HG03280 (cell line): ENCODE data around the gene OR6K6.

Experiments
- ATAC-seq: cut with Tn5 transposase; IDR thresholded peaks from one replicate; pipeline ENCODE4 v1.9.1; 2021; ENCODE audit warnings: mild to moderate bottlenecking, moderate library complexity; ENCODE audit not compliant: unreplicated experiment

The OR6K6 gene

GRCh38 chr1:158754420-158754819 is at the start of gene OR6K6:
Gene OR6K6 (plus strand): TSS chr1:158754720. CDS start chr1:158754888, 168 bp downstream.
- no peak for ATAC-seq

- ATAC-seq, result no peak
These were observed 48.4 kb upstream of the OR6K6 start for GRCh38 chr1:158706096-158706495.

- ATAC-seq, result no peak
These were observed 43.4 kb upstream of the OR6K6 start for GRCh38 chr1:158711098-158711497.

GRCh38 chr1:158714754-158715153 is 39.8 kb upstream of the OR6K6 start:
- ATAC-seq, result no peak

- no peak for ATAC-seq
These were observed 38.2 kb upstream of the OR6K6 start for GRCh38 chr1:158716335-158716734.

GRCh38 chr1:158717344-158717743 is 37.2 kb upstream of the OR6K6 start:
- no peak for ATAC-seq

GRCh38 chr1:158719664-158720063 is 34.9 kb upstream of the OR6K6 start:
- no peak for ATAC-seq

- ATAC-seq, result no peak
These were observed 33.9 kb upstream of the OR6K6 start, which contains the start of gene OR6K3 for GRCh38 chr1:158720620-158721019. Gene OR6K3 (minus strand): TSS chr1:158720720. CDS start chr1:158718115, 2,605 bp downstream.

- no peak for ATAC-seq
These were observed 30.1 kb upstream of the OR6K6 start for GRCh38 chr1:158724442-158724841.

GRCh38 chr1:158728510-158729225 is 25.9 kb upstream of the OR6K6 start:
- no peak for ATAC-seq

GRCh38 chr1:158730453-158730852 is 24.1 kb upstream of the OR6K6 start:
- ATAC-seq, result no peak

- ATAC-seq, result no peak
These were observed 22.8 kb upstream of the OR6K6 start for GRCh38 chr1:158731707-158732106.

- no peak for ATAC-seq
These were observed 22.0 kb upstream of the OR6K6 start for GRCh38 chr1:158732524-158732923.

- no peak for ATAC-seq
These were observed 18.7 kb upstream of the OR6K6 start for GRCh38 chr1:158735848-158736247.

- no peak for ATAC-seq
These were observed 2.3 kb upstream of the OR6K6 start for GRCh38 chr1:158752155-158752712.

- ATAC-seq, result no peak
These were observed 17.7 kb downstream of the OR6K6 start, which contains the start of gene OR6N1 for GRCh38 chr1:158771950-158772866. Gene OR6N1 (minus strand): TSS chr1:158772195. CDS start chr1:158766682, 5,513 bp downstream.

GRCh38 chr1:158781104-158781503 is 26.6 kb downstream of the OR6K6 start, which contains the start of gene OR6N2:
Gene OR6N2 (minus strand): TSS chr1:158781204. CDS start chr1:158777635, 3,569 bp downstream.
- ATAC-seq, result no peak

GRCh38 chr1:158793604-158794003 is 39.1 kb downstream of the OR6K6 start:
- ATAC-seq, result no peak

GRCh38 chr1:158794247-158794646 is 39.7 kb downstream of the OR6K6 start:
- ATAC-seq, result no peak

GRCh38 chr1:158798531-158798930 is 44.0 kb downstream of the OR6K6 start:
- ATAC-seq, result no peak

GRCh38 chr1:158799689-158800088 is 45.2 kb downstream of the OR6K6 start:
- no peak for ATAC-seq
